Neural cell (in vitro differentiated cells): Measurements from ENCODE around the gene RPS6KA5. TPM values are rescaled to one million over a fixed set of nuclear protein-coding genes. Genes with fewer than 3 reads are reported as not detected.

Experiments
- H2AFZ ChIP-seq: fragments of 200-600, 300-800 bp; sonication (generic), shearing (Covaris generic); 2 replicates; pipeline ENCODE4 v1.6.0; 2014; ENCODE audit warnings: low read depth, mild to moderate bottlenecking, antibody characterized with exemption, low read length, moderate library complexity
- H3F3A ChIP-seq: fragments of 200-600 bp; shearing (Covaris generic); 2 replicates; pipeline ENCODE4 v1.6.1; 2016; ENCODE audit warnings: mild to moderate bottlenecking, moderate library complexity, mixed read lengths, antibody characterized with exemption, low read length; ENCODE audit not compliant: insufficient read depth, poor library complexity, severe bottlenecking
- H3K27ac ChIP-seq: fragments of 200-600, 300-800 bp; sonication (generic), shearing (Covaris generic); 2 replicates; pipeline ENCODE4 v1.5.1; 2014; ENCODE audit warnings: mild to moderate bottlenecking, low read length, moderate library complexity
- H3K27me3 ChIP-seq: fragments of 300-800, 200-600 bp; sonication (generic), shearing (Covaris generic); 2 replicates; pipeline ENCODE4 v1.6.0; 2014; ENCODE audit warnings: mild to moderate bottlenecking, low read depth, low read length, moderate library complexity; ENCODE audit not compliant: insufficient read depth
- H3K36me3 ChIP-seq: fragments of 300-800, 200-600 bp; sonication (generic), shearing (Covaris generic); 2 replicates; pipeline ENCODE4 v1.5.1; 2014; ENCODE audit warnings: mild to moderate bottlenecking, antibody characterized with exemption, low read length, moderate library complexity; ENCODE audit not compliant: insufficient read depth
- H3K4me2 ChIP-seq: fragments of 300-800, 200-600 bp; sonication (generic), shearing (Covaris generic); 2 replicates; pipeline ENCODE4 v1.6.0; 2014; ENCODE audit warnings: mild to moderate bottlenecking, low read length
- H3K4me3 ChIP-seq: fragments of 300-800, 200-600 bp; sonication (generic), shearing (Covaris generic); 2 replicates; pipeline ENCODE4 v1.5.1; 2014; ENCODE audit warnings: mild to moderate bottlenecking, low read length, moderate library complexity
- H3K79me2 ChIP-seq: fragments of 200-600 bp; shearing (Covaris generic); replicated peaks from 2 replicates; pipeline ENCODE4 v1.6.0; 2014; ENCODE audit warnings: mild to moderate bottlenecking, low read length, moderate library complexity; ENCODE audit not compliant: insufficient read depth
- H3K9ac ChIP-seq: fragments of 300-800, 200-600 bp; sonication (generic), shearing (Covaris generic); 2 replicates; pipeline ENCODE4 v1.6.1; 2016; ENCODE audit warnings: mild to moderate bottlenecking, low read length, mixed read lengths
- H3K9me2 ChIP-seq: fragments of 200-600 bp; shearing (Covaris generic); 2 replicates; pipeline ENCODE4 v1.6.1; 2016; ENCODE audit warnings: mild to moderate bottlenecking, low read length, mixed read lengths; ENCODE audit not compliant: insufficient read depth
- H3K9me3 ChIP-seq: fragments of 200-600, 300-800 bp; sonication (generic), shearing (Covaris generic); 2 replicates; pipeline ENCODE4 v1.6.1; 2016; ENCODE audit warnings: mild to moderate bottlenecking, mixed run types, low read length, moderate library complexity, mixed read lengths
- H4K20me1 ChIP-seq: fragments of 200-600 bp; shearing (Covaris generic); 2 replicates; pipeline ENCODE4 v1.6.1; 2016; ENCODE audit warnings: mild to moderate bottlenecking, mixed run types; ENCODE audit not compliant: insufficient read depth
- EP300 ChIP-seq: fragments of 450-650 bp; conservative IDR thresholded peaks from 2 replicates; pipeline ENCODE4 v1.6.1; 2014; ENCODE audit warnings: antibody characterized with exemption, mild to moderate bottlenecking, moderate library complexity; ENCODE audit not compliant: poor library complexity, severe bottlenecking
- EZH2 ChIP-seq: fragments of 200-600, 300-800 bp; shearing (Covaris generic), sonication (generic); IDR thresholded peaks from 2 replicates; pipeline ENCODE4 v1.6.1; 2014; ENCODE audit warnings: antibody characterized with exemption, low read length, borderline replicate concordance, mild to moderate bottlenecking; ENCODE audit not compliant: insufficient read depth, poor library complexity, severe bottlenecking
- MXI1 ChIP-seq: fragments of 450-650 bp; conservative IDR thresholded peaks from 2 replicates; pipeline ENCODE4 v1.6.1; 2014; ENCODE audit warnings: antibody characterized with exemption, mild to moderate bottlenecking; ENCODE audit not compliant: poor library complexity, severe bottlenecking
- POLR2AphosphoS5 ChIP-seq: IDR thresholded peaks from 2 replicates; pipeline ENCODE4 v1.6.1; 2012
- TAF1 ChIP-seq: IDR thresholded peaks from 2 replicates; pipeline ENCODE4 v1.6.1; 2012; ENCODE audit warnings: low read depth
- polyA plus RNA-seq: library from polyadenylated mRNA; depleted of rRNA; stranded (reverse); fragments of >200 nt; gene quantifications from 2 replicates; pipeline ENCODE4 v1.2.3, GENCODE V29; 2014
- TF ChIP-seq, protein P1 (sequence below): IDR thresholded peaks from 2 replicates; pipeline ENCODE4 v1.6.1; 2012; ENCODE audit warnings: borderline replicate concordance
- TF ChIP-seq, protein P2 (sequence below): fragments of 450-650 bp; IDR thresholded peaks from 2 replicates; pipeline ENCODE4 v1.5.1; 2014; ENCODE audit warnings: antibody characterized with exemption, mild to moderate bottlenecking, moderate library complexity; ENCODE audit not compliant: poor library complexity, severe bottlenecking

The RPS6KA5 gene
- polyA plus RNA-seq, 1 donor from 2014 or later = 6.3 TPM

- TF ChIP-seq, protein P1, sequence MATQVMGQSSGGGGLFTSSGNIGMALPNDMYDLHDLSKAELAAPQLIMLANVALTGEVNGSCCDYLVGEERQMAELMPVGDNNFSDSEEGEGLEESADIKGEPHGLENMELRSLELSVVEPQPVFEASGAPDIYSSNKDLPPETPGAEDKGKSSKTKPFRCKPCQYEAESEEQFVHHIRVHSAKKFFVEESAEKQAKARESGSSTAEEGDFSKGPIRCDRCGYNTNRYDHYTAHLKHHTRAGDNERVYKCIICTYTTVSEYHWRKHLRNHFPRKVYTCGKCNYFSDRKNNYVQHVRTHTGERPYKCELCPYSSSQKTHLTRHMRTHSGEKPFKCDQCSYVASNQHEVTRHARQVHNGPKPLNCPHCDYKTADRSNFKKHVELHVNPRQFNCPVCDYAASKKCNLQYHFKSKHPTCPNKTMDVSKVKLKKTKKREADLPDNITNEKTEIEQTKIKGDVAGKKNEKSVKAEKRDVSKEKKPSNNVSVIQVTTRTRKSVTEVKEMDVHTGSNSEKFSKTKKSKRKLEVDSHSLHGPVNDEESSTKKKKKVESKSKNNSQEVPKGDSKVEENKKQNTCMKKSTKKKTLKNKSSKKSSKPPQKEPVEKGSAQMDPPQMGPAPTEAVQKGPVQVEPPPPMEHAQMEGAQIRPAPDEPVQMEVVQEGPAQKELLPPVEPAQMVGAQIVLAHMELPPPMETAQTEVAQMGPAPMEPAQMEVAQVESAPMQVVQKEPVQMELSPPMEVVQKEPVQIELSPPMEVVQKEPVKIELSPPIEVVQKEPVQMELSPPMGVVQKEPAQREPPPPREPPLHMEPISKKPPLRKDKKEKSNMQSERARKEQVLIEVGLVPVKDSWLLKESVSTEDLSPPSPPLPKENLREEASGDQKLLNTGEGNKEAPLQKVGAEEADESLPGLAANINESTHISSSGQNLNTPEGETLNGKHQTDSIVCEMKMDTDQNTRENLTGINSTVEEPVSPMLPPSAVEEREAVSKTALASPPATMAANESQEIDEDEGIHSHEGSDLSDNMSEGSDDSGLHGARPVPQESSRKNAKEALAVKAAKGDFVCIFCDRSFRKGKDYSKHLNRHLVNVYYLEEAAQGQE = no peak
- TF ChIP-seq TAF1 = no peak
Measured at GRCh38 chr14:90804292-90805083, 256.0 kb downstream of the RPS6KA5 start (continued).

DNA sequence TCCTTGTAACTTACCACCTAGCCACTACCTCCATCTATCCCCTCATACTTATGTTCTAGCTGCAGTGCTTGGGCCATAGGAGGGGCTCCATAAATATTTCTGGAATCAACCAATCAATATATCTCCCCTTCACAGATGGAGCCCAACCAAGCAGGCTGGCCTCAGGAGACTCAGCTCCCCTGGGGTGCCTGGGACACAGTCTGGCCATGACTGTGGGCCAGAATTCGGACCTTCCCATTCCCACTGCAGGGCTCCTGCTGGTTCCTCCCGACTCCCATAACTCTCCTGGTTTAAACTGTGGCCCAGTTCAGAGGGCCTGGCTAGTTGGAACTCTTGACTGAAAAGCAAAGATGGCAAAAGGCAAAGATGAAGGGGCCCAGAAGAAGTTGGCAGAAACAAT, 257.2 kb downstream of the RPS6KA5 start:
- no peaks in the 10 kb centered on the region for H4K20me1 ChIP-seq
- H3K27ac ChIP-seq = no peak overlapping the region
- H3K4me2 ChIP-seq = no peak overlapping the region
- H3K9me2 ChIP-seq = no peaks in the 10 kb centered on the region
- H3K27me3 ChIP-seq = no peaks in the 10 kb centered on the region
- no peak overlapping the region for H3K4me3 ChIP-seq
- H3K9ac ChIP-seq = no peak overlapping the region
- no peaks in the 10 kb centered on the region for H3K79me2 ChIP-seq
- H3F3A ChIP-seq = no peaks in the 10 kb centered on the region
- no peak overlapping the region for H2AFZ ChIP-seq
- H3K36me3 ChIP-seq = no peaks in the 10 kb centered on the region
- no peaks in the 10 kb centered on the region for H3K9me3 ChIP-seq
- TF ChIP-seq, protein P2, sequence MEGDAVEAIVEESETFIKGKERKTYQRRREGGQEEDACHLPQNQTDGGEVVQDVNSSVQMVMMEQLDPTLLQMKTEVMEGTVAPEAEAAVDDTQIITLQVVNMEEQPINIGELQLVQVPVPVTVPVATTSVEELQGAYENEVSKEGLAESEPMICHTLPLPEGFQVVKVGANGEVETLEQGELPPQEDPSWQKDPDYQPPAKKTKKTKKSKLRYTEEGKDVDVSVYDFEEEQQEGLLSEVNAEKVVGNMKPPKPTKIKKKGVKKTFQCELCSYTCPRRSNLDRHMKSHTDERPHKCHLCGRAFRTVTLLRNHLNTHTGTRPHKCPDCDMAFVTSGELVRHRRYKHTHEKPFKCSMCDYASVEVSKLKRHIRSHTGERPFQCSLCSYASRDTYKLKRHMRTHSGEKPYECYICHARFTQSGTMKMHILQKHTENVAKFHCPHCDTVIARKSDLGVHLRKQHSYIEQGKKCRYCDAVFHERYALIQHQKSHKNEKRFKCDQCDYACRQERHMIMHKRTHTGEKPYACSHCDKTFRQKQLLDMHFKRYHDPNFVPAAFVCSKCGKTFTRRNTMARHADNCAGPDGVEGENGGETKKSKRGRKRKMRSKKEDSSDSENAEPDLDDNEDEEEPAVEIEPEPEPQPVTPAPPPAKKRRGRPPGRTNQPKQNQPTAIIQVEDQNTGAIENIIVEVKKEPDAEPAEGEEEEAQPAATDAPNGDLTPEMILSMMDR = no peak
- TF ChIP-seq EP300 (no peak), EZH2 (no peak)

DNA sequence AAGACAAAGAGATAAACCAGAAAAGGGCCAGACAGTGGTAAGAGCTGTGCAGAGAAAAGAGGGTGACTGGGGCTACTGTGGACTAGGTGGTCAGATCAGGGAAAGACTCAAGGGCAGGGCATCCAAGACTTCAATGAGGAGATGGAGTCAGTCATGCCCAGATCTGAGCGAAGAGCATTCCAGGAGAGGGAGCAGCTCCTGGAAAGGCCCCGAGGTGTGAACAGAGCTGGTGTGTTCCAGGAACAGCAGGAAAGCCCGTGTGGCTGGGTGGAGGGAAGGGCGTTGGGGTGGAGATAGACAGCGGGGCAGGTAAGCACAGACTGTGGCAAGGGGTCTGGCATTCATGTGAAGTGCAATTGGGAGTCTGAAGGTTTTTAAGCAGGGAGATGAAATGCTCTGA, 261.0 kb downstream of the RPS6KA5 start:
- Histone ChIP-seq H3K36me3 (no peaks in the 10 kb centered on the region), H3K9me3 (no peaks in the 10 kb centered on the region), H3K79me2 (no peaks in the 10 kb centered on the region)

More for the DNA sequence above, 261.0 kb downstream of the RPS6KA5 start:
- Histone ChIP-seq H4K20me1 (no peaks in the 10 kb centered on the region), H3K27me3 (no peaks in the 10 kb centered on the region), H3K27ac (no peak overlapping the region), H3K4me3 (no peak overlapping the region), H3F3A (no peaks in the 10 kb centered on the region), H2AFZ (no peak overlapping the region), H3K9me2 (no peaks in the 10 kb centered on the region), H3K4me2 (no peak overlapping the region), H3K9ac (no peak overlapping the region)
- TF ChIP-seq POLR2AphosphoS5 (no peak), MXI1 (no peak), EP300 (no peak)
